Activated naive CD8-positive, alpha-beta T cell (primary cell): ENCODE results near the gene CYP24A1.
"Not testable (repeated sequence)": the region's sequence is repeated elsewhere in the genome, so short reads cannot be mapped to it uniquely, and the experiment has no call there.

ENCODE experiments used
- H3K27ac Mint-ChIP-seq: one replicate; pipeline ENCODE4 v1.8.0; 2021; ENCODE audit warnings: mixed read lengths
- H3K27me3 Mint-ChIP-seq: one replicate; pipeline ENCODE4 v1.8.0; 2021; ENCODE audit warnings: mixed read lengths
- H3K36me3 Mint-ChIP-seq: one replicate; pipeline ENCODE4 v1.8.0; 2021; ENCODE audit warnings: mixed read lengths
- H3K4me1 Mint-ChIP-seq: one replicate; pipeline ENCODE4 v1.8.0; 2021; ENCODE audit warnings: low read depth, mixed read lengths
- H3K4me3 Mint-ChIP-seq: one replicate; pipeline ENCODE4 v1.8.0; 2021; ENCODE audit warnings: mild to moderate bottlenecking, mixed read lengths
- H3K9me3 Mint-ChIP-seq: one replicate; pipeline ENCODE4 v1.8.0; 2021; ENCODE audit warnings: low read depth, mixed read lengths

Gene CYP24A1

GRCh38 chr20:54144847-54145414 is 28.9 kb downstream of the CYP24A1 start:
- H3K27ac Mint-ChIP-seq = no peak overlapping the region
- H3K27me3 Mint-ChIP-seq = peaks cover 10% of the 10 kb centered on the region
- no peaks in the 10 kb centered on the region for H3K4me1 Mint-ChIP-seq
- H3K4me3 Mint-ChIP-seq = no peak overlapping the region
- no peaks in the 10 kb centered on the region for H3K36me3 Mint-ChIP-seq
- no peaks in the 10 kb centered on the region for H3K9me3 Mint-ChIP-seq

- Mint-ChIP-seq H3K36me3 (no peaks in the 10 kb centered on the region), H3K27ac (no peak overlapping the region), H3K27me3 (peaks cover 4% of the 10 kb centered on the region), H3K4me1 (no peaks in the 10 kb centered on the region), H3K9me3 (no peaks in the 10 kb centered on the region), H3K4me3 (no peak overlapping the region)
Observed at GRCh38 chr20:54140927-54141566, 32.7 kb downstream of the CYP24A1 start.

GRCh38 chr20:54140486-54140885 is 33.3 kb downstream of the CYP24A1 start:
- Mint-ChIP-seq H3K36me3 (no peaks in the 10 kb centered on the region), H3K27me3 (peaks cover 4% of the 10 kb centered on the region), H3K27ac (no peak overlapping the region), H3K9me3 (no peaks in the 10 kb centered on the region), H3K4me1 (no peaks in the 10 kb centered on the region), H3K4me3 (no peak overlapping the region)

GRCh38 chr20:54140067-54140466 is 33.7 kb downstream of the CYP24A1 start:
- no peaks in the 10 kb centered on the region for H3K36me3 Mint-ChIP-seq
- H3K4me3 Mint-ChIP-seq = no peak overlapping the region
- no peaks in the 10 kb centered on the region for H3K4me1 Mint-ChIP-seq
- peaks cover 4% of the 10 kb centered on the region for H3K27me3 Mint-ChIP-seq
- no peaks in the 10 kb centered on the region for H3K9me3 Mint-ChIP-seq
- H3K27ac Mint-ChIP-seq = no peak overlapping the region

- H3K27me3 Mint-ChIP-seq = peaks cover 4% of the 10 kb centered on the region
- no peaks in the 10 kb centered on the region for H3K9me3 Mint-ChIP-seq
- no peaks in the 10 kb centered on the region for H3K4me1 Mint-ChIP-seq
- no peak overlapping the region for H3K27ac Mint-ChIP-seq
- H3K4me3 Mint-ChIP-seq = no peak overlapping the region
- H3K36me3 Mint-ChIP-seq = no peaks in the 10 kb centered on the region
Observed at GRCh38 chr20:54139188-54139587, 34.6 kb downstream of the CYP24A1 start.

- H3K4me3 Mint-ChIP-seq = no peak overlapping the region
- peaks cover 4% of the 10 kb centered on the region for H3K27me3 Mint-ChIP-seq
- no peaks in the 10 kb centered on the region for H3K36me3 Mint-ChIP-seq
- H3K4me1 Mint-ChIP-seq = no peaks in the 10 kb centered on the region
- H3K27ac Mint-ChIP-seq = no peak overlapping the region
- H3K9me3 Mint-ChIP-seq = no peaks in the 10 kb centered on the region
Observed at GRCh38 chr20:54138427-54138826, 35.4 kb downstream of the CYP24A1 start.

- H3K36me3 Mint-ChIP-seq = no peaks in the 10 kb centered on the region
- no peak overlapping the region for H3K4me3 Mint-ChIP-seq
- H3K27me3 Mint-ChIP-seq = peaks cover 4% of the 10 kb centered on the region
- no peaks in the 10 kb centered on the region for H3K9me3 Mint-ChIP-seq
- no peak overlapping the region for H3K27ac Mint-ChIP-seq
- H3K4me1 Mint-ChIP-seq = no peaks in the 10 kb centered on the region
Observed at GRCh38 chr20:54137115-54137514, 36.7 kb downstream of the CYP24A1 start.

GRCh38 chr20:54134445-54135220 is 39.2 kb downstream of the CYP24A1 start:
- Mint-ChIP-seq H3K36me3 (no peaks in the 10 kb centered on the region), H3K27me3 (peaks cover 10% of the 10 kb centered on the region), H3K4me3 (no peak overlapping the region), H3K27ac (no peak overlapping the region), H3K9me3 (no peaks in the 10 kb centered on the region), H3K4me1 (no peaks in the 10 kb centered on the region)

GRCh38 chr20:54133434-54134427 is 40.1 kb downstream of the CYP24A1 start:
- peaks cover 8% of the 10 kb centered on the region for H3K27me3 Mint-ChIP-seq
- no peak overlapping the region for H3K4me3 Mint-ChIP-seq
- H3K27ac Mint-ChIP-seq = no peak overlapping the region
- no peaks in the 10 kb centered on the region for H3K36me3 Mint-ChIP-seq
- no peaks in the 10 kb centered on the region for H3K9me3 Mint-ChIP-seq
- H3K4me1 Mint-ChIP-seq = no peaks in the 10 kb centered on the region

GRCh38 chr20:54132612-54133433 is 41.0 kb downstream of the CYP24A1 start:
- Mint-ChIP-seq H3K27ac (no peak overlapping the region), H3K4me1 (no peaks in the 10 kb centered on the region), H3K4me3 (no peak overlapping the region), H3K36me3 (no peaks in the 10 kb centered on the region), H3K27me3 (peaks cover 8% of the 10 kb centered on the region), H3K9me3 (no peaks in the 10 kb centered on the region)

- no peak overlapping the region for H3K4me3 Mint-ChIP-seq
- H3K27me3 Mint-ChIP-seq = peaks cover 8% of the 10 kb centered on the region
- no peaks in the 10 kb centered on the region for H3K36me3 Mint-ChIP-seq
- no peaks in the 10 kb centered on the region for H3K9me3 Mint-ChIP-seq
- H3K27ac Mint-ChIP-seq = no peak overlapping the region
- H3K4me1 Mint-ChIP-seq = no peaks in the 10 kb centered on the region
Observed at GRCh38 chr20:54131675-54132611, 41.8 kb downstream of the CYP24A1 start.

GRCh38 chr20:54131125-54131524 is 42.7 kb downstream of the CYP24A1 start:
- not testable (repeated sequence) for H3K4me3 Mint-ChIP-seq, H3K27me3 Mint-ChIP-seq, H3K9me3 Mint-ChIP-seq, H3K27ac Mint-ChIP-seq, H3K36me3 Mint-ChIP-seq, H3K4me1 Mint-ChIP-seq

GRCh38 chr20:54129350-54129749 is 44.4 kb downstream of the CYP24A1 start:
- Mint-ChIP-seq H3K4me3 (no peak overlapping the region), H3K9me3 (no peaks in the 10 kb centered on the region), H3K4me1 (no peaks in the 10 kb centered on the region), H3K27me3 (peaks cover 8% of the 10 kb centered on the region), H3K27ac (no peak overlapping the region), H3K36me3 (no peaks in the 10 kb centered on the region)
